AG04450 (cell line): ENCODE measurements around the gene PDZRN4. TPM values are rescaled to one million over a fixed set of nuclear protein-coding genes. Genes with fewer than 3 reads are reported as not detected.

Source experiments
- CTCF ChIA-PET: fragments of 300-600, 350-600 bp; formaldehyde crosslinking; extraction: SDS; loops from one replicate; lab custom pipeline; 2022; ENCODE audit warnings: antibody characterized with exemption, inconsistent platforms; lab: Charles Lee
- POLR2A ChIA-PET: fragments of 350-600 bp; formaldehyde crosslinking; extraction: SDS; loops from one replicate; lab custom pipeline; 2021; ENCODE audit warnings: antibody characterized with exemption, inconsistent platforms; lab: Yijun Ruan, JAX
- DNase-seq: peaks from one replicate; pipeline ENCODE4 v3.0.0-alpha.2; 2011; ENCODE audit warnings: low read depth, low spot score
- H3K27ac ChIP-seq: one replicate; pipeline ENCODE4 v1.5.1; 2012; ENCODE audit warnings: low read depth, low read length, control low read depth
- H3K27me3 ChIP-seq: one replicate; pipeline ENCODE4 v1.6.0; 2012; ENCODE audit warnings: low read length; ENCODE audit not compliant: control insufficient read depth, insufficient read depth
- H3K4me3 ChIP-seq: 2 replicates; pipeline ENCODE4 v1.5.1; 2011; ENCODE audit warnings: mild to moderate bottlenecking, low read depth, low read length, control low read depth
- H3K9me3 ChIP-seq: 2 replicates; pipeline ENCODE4 v1.5.1; 2012; ENCODE audit warnings: low read length; ENCODE audit not compliant: control insufficient read depth, insufficient read depth
- CTCF ChIP-seq: IDR thresholded peaks from 2 replicates; pipeline ENCODE4 v1.5.1; 2011; ENCODE audit warnings: low read depth, low read length, control low read depth, inconsistent platforms
- polyA plus RNA-seq: library from polyadenylated mRNA; depleted of rRNA; stranded (reverse); fragments of >200 nt; gene quantifications from 2 replicates; pipeline ENCODE4 v1.2.3, GENCODE V29; 2011

Gene PDZRN4
- polyA plus RNA-seq, 1 experiment, result not detected

DNA sequence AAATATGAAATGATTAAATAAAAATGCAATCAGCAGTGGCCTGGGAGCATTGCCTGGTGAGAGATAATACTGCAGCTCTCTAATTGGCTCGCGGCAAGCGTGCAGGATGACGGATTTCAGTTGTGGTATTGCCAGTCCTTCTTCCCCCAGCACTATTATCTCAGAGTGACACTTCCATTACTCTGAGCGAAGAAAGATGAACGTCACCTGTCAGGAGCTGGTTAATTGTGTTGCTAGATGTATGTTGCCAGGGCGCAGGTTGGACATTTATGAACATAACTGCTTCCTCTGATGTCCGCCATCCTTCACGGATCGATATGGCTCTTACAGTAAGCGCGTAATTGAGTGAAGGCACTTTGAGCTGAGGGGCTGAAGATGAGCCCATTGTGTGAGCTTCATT, 374.9 kb downstream of the PDZRN4 start:
- Histone ChIP-seq H3K4me3 (no peak overlapping the region), H3K27ac (no peak overlapping the region), H3K9me3 (no peaks in the 10 kb centered on the region), H3K27me3 (no peaks in the 10 kb centered on the region)
- CTCF ChIA-PET, result no interaction called here
- DNase-seq, result no peak
- POLR2A ChIA-PET, result no interaction called here
- TF ChIP-seq CTCF, result no peak

DNA sequence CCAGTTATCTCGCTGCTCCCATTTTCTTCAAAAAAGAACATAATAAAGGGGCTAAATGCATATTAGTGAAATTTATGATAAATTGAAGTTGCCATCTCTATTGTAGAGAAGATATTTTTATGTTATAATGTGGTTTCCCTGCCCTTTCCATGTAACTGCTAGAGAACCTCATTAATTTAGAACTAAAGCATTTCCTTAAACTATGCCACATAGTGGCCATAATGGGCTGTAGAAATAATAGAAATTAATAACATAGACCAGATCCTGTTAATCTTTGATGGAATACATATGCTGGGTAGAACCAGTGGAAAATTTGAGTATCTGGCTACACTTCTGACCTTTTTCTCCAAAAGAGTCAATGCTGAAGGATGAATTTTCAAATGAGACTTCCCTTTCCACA, 376.7 kb downstream of the PDZRN4 start:
- ChIA-PET CTCF (no interaction called here), POLR2A (no interaction called here)
- Histone ChIP-seq H3K27me3 (no peaks in the 10 kb centered on the region), H3K27ac (no peak overlapping the region), H3K4me3 (no peak overlapping the region), H3K9me3 (no peaks in the 10 kb centered on the region)
- no peak for TF ChIP-seq CTCF
- no peak for DNase-seq

DNA sequence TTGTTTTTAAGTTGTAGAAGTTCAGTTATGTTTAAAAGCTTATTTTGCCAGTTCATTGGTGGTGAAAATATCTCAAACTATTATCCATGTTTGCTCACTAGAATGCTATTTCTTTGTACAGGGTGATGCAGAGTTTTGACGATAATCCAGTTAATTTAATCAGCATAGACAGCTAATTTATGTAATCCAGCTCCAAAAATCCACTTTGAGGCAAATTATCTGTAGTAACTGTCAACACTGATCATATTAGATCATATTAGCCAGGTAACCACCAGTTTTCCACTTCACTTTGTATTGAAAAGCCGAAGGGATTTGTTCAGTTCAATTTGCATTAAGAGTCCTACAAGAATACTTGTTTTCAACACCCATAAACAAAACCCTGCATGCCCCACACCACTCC, 378.6 kb downstream of the PDZRN4 start:
- Histone ChIP-seq H3K27ac (no peak overlapping the region), H3K9me3 (no peaks in the 10 kb centered on the region), H3K4me3 (no peak overlapping the region), H3K27me3 (no peaks in the 10 kb centered on the region)
- DNase-seq, result no peak
- POLR2A ChIA-PET, result no interaction called here
- CTCF ChIA-PET, result no interaction called here
- no peak for TF ChIP-seq CTCF

GRCh38 chr12:41573445-41573844, 385.3 kb downstream of the PDZRN4 start:
- ChIA-PET CTCF (no interaction called here), POLR2A (no interaction called here)
- Histone ChIP-seq H3K27me3 (no peaks in the 10 kb centered on the region), H3K27ac (no peak overlapping the region), H3K4me3 (no peak overlapping the region), H3K9me3 (no peaks in the 10 kb centered on the region)
- no peak for TF ChIP-seq CTCF
- no peak for DNase-seq

DNA sequence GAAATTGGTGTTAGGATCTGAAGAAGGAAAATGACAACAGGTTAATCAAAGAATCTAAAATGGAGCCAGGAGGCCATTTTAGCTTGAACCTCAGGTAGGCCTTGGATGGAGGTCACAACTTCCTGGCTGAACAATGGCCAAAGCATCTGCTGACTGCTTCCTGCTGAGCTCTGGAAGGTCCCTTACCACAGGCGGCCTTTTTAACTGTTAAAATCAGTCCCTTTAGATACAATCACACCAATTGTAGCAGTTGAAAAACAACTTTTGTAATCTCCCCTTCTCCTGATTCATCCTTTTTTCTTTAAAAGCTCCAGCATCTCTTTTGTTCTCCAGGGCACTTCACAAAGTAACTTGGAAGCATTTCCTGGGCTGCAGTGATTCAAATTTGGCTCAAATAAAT, 388.8 kb downstream of the PDZRN4 start:
- no peak for DNase-seq
- POLR2A ChIA-PET, result no interaction called here
- TF ChIP-seq CTCF, result no peak
- Histone ChIP-seq H3K27me3 (no peaks in the 10 kb centered on the region), H3K4me3 (no peak overlapping the region), H3K9me3 (no peaks in the 10 kb centered on the region), H3K27ac (no peak overlapping the region)
- CTCF ChIA-PET, result no interaction called here
